ENCODE results near the gene DDX42. TPM values are rescaled to one million over a fixed set of nuclear protein-coding genes. Genes with fewer than 3 reads are reported as not detected.
"Not testable (repeated sequence)": the region's sequence is repeated elsewhere in the genome, so short reads cannot be mapped to it uniquely, and the experiment has no call there.

The DDX42 gene
- total and polyA plus RNA-seq, 2 experiments from 2014 or later, result 31.1 to 79.9 TPM

DNA sequence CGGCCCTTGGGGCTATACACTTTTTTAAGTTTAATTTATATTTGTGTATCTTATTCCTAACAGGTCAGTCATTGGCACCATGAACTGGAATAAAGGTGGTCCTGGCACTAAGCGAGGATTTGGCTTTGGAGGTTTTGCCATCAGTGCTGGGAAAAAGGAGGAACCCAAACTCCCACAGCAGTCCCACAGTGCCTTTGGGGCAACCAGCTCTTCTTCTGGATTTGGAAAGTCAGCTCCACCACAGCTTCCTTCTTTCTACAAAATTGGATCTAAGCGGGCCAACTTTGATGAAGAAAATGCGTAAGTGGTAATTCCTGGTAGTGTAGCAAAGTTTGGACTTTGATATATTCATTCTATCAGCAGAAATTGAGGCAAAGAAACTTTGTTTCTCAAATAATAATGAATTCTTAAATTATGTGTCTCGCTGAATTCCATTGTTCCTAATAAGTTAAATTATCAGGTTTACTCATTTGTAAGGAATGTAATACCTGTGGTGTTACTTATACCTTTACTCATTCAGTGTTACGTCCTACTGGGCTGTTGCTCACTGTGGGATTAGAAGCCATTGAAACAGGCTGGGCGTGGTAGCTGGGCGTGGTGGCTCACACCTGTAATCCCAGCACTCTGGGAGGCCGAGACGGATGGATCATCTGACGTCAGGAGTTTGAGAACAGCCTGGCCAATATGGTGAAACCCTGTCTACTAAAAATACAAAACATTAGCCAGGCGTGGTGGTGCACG lies 13.2 kb downstream of the DDX42 start:
- H3K27ac ChIP-seq, result no peak overlapping the region
- peaks cover 6% of the 10 kb centered on the region for H3K36me3 ChIP-seq (replicated peaks; ENCODE audit: insufficient read depth, low read depth)
- 97% methylated on average over 13 of the region's 13 CpGs for WGBS (ENCODE audit: low lambda C conversion rate, missing lambda C conversion rate)
- no peaks in the 10 kb centered on the region for H3K27me3 ChIP-seq
- no peaks in the 10 kb centered on the region for H3K4me1 ChIP-seq (ENCODE audit: insufficient read depth)
- no peak overlapping the region for H3K4me2 ChIP-seq
- no peak overlapping the region for H2AFZ ChIP-seq
- peaks cover 93% of the 10 kb centered on the region for H3K79me2 ChIP-seq
- H3K4me3 ChIP-seq, result no peak overlapping the region
- no peaks in the 10 kb centered on the region for H3K9me2 ChIP-seq (replicated peaks; ENCODE audit: insufficient read depth)
- DNase-seq (ENCODE audit: low spot score), result no peak
- peaks cover 50% of the 10 kb centered on the region for H4K20me1 ChIP-seq (ENCODE audit: insufficient read depth, poor library complexity, severe bottlenecking)
- H3K9me3 ChIP-seq (ENCODE audit: low read depth), result no peaks in the 10 kb centered on the region
- no peak for TF ChIP-seq EZH2phosphoT487 (IDR thresholded peaks at IDR 0.05; ENCODE audit: low read depth, severe bottlenecking, unreplicated experiment)
- TF ChIP-seq EZH2 (IDR thresholded peaks at IDR 0.05; ENCODE audit: borderline replicate concordance), result no peak
- TF ChIP-seq, protein P1, sequence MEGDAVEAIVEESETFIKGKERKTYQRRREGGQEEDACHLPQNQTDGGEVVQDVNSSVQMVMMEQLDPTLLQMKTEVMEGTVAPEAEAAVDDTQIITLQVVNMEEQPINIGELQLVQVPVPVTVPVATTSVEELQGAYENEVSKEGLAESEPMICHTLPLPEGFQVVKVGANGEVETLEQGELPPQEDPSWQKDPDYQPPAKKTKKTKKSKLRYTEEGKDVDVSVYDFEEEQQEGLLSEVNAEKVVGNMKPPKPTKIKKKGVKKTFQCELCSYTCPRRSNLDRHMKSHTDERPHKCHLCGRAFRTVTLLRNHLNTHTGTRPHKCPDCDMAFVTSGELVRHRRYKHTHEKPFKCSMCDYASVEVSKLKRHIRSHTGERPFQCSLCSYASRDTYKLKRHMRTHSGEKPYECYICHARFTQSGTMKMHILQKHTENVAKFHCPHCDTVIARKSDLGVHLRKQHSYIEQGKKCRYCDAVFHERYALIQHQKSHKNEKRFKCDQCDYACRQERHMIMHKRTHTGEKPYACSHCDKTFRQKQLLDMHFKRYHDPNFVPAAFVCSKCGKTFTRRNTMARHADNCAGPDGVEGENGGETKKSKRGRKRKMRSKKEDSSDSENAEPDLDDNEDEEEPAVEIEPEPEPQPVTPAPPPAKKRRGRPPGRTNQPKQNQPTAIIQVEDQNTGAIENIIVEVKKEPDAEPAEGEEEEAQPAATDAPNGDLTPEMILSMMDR (IDR thresholded peaks at IDR 0.05; ENCODE audit: poor library complexity), result no peak

DNA sequence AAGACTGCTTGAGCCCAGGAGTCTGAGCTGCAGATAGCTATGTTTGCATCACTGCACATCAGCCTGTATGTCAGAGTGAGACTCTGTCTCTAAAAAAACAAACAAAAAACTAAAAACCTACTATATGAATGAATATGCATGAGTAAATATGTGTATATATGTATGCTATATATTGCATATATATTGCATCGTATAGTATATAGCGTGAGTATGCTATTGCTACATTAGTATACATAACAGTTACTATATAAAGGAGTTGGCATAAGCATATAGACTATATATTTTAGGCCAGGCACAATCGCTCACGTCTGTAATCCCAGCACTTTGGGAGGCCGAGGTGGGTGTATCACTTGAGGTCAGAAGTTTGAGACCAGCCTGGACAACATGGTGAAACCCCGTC lies 16.1 kb downstream of the DDX42 start:
- H3K27me3 ChIP-seq, result no peaks in the 10 kb centered on the region
- TF ChIP-seq EZH2phosphoT487 (IDR thresholded peaks at IDR 0.05; ENCODE audit: low read depth, severe bottlenecking, unreplicated experiment) (no peak), EZH2 (IDR thresholded peaks at IDR 0.05; ENCODE audit: borderline replicate concordance) (no peak)
- TF ChIP-seq, protein P1 (IDR thresholded peaks at IDR 0.05; ENCODE audit: poor library complexity), result no peak
- H3K36me3 ChIP-seq (replicated peaks; ENCODE audit: insufficient read depth, low read depth), result peaks cover 6% of the 10 kb centered on the region
- peaks cover 22% of the 10 kb centered on the region for H4K20me1 ChIP-seq (ENCODE audit: insufficient read depth, poor library complexity, severe bottlenecking)
- H2AFZ ChIP-seq, result no peak overlapping the region
- no peak overlapping the region for H3K27ac ChIP-seq
- WGBS (ENCODE audit: low lambda C conversion rate, missing lambda C conversion rate), result 97% methylated on average over 6 of the region's 6 CpGs
- no peaks in the 10 kb centered on the region for H3K4me1 ChIP-seq (ENCODE audit: insufficient read depth)
- DNase-seq (ENCODE audit: low spot score), result no peak
- no peaks in the 10 kb centered on the region for H3K9me3 ChIP-seq (ENCODE audit: low read depth)
- no peaks in the 10 kb centered on the region for H3K9me2 ChIP-seq (replicated peaks; ENCODE audit: insufficient read depth)
- H3K79me2 ChIP-seq, result peaks cover 84% of the 10 kb centered on the region
- no peak overlapping the region for H3K4me3 ChIP-seq
- no peak overlapping the region for H3K4me2 ChIP-seq

DNA sequence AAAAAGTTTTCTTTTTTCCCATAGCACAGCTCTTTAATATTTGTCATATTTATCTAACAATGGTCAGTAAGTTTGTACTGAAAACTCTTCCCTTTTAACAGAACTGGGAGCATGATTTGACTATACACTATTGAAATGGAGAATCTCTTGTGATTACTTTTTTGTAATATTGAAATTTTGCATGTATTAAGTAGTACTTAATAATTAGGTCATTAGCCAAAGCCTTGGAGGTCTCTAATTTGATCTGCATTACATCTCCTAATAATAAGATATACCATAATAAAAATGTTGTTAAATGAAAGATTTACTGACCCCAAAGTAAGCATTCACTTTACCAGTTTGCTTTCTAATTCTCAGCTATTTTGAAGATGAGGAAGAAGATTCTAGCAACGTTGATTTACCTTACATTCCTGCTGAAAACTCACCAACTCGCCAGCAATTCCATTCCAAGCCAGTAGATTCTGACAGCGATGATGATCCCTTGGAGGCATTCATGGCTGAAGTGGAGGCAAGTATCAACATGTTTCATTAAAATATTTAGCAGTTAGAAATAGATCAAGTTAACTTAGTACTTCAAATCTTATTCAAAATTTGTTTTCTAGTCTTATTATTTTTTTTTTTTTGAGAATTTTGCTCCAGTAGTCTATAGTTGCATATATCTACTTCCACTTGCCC lies 18.2 kb downstream of the DDX42 start:
- no peak overlapping the region for H3K4me3 ChIP-seq
- WGBS (ENCODE audit: low lambda C conversion rate, missing lambda C conversion rate), result 92% methylated on average over 3 of the region's 3 CpGs
- H3K4me1 ChIP-seq (ENCODE audit: insufficient read depth), result no peaks in the 10 kb centered on the region
- no peak overlapping the region for H3K27ac ChIP-seq
- H3K79me2 ChIP-seq, result peaks cover 67% of the 10 kb centered on the region
- H3K4me2 ChIP-seq, result no peak overlapping the region
- peaks cover 6% of the 10 kb centered on the region for H3K36me3 ChIP-seq (replicated peaks; ENCODE audit: insufficient read depth, low read depth)
- no peak overlapping the region for H2AFZ ChIP-seq
- no peak for DNase-seq (ENCODE audit: low spot score)
- no peaks in the 10 kb centered on the region for H3K9me2 ChIP-seq (replicated peaks; ENCODE audit: insufficient read depth)
- no peak for TF ChIP-seq EZH2 (IDR thresholded peaks at IDR 0.05; ENCODE audit: borderline replicate concordance)
- no peak for TF ChIP-seq EZH2phosphoT487 (IDR thresholded peaks at IDR 0.05; ENCODE audit: low read depth, severe bottlenecking, unreplicated experiment)
- H3K9me3 ChIP-seq (ENCODE audit: low read depth), result no peaks in the 10 kb centered on the region
- H4K20me1 ChIP-seq (ENCODE audit: insufficient read depth, poor library complexity, severe bottlenecking), result peaks cover 7% of the 10 kb centered on the region
- no peaks in the 10 kb centered on the region for H3K27me3 ChIP-seq

DNA sequence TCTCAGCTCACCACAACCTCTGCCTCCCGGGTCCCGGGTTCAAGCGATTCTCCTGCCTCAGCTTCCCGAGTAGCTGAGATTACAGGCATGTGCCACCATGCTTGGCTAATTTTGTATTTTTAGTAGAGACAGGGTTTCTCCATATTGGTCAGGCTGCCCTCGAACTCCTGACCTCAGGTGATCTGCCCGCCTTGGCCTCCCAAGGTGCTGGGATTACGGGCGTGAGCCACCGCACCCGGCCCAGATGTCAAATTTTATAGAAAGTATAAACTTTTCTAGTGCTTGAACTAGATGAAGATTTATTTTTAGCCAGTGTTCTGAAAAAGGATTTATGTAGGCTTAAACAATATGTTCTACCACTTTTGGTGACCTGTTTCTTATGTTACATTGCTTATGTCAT lies 22.4 kb downstream of the DDX42 start:
- not testable (repeated sequence) for DNase-seq (ENCODE audit: low spot score); H4K20me1 ChIP-seq (ENCODE audit: insufficient read depth, poor library complexity, severe bottlenecking)
- 97% methylated on average over 10 of the region's 10 CpGs for WGBS (ENCODE audit: low lambda C conversion rate, missing lambda C conversion rate)

More for the DNA sequence above, 22.4 kb downstream of the DDX42 start:
- not testable (repeated sequence) for H3K9me2 ChIP-seq (replicated peaks; ENCODE audit: insufficient read depth); H3K27ac ChIP-seq; H3K27me3 ChIP-seq; H3K9me3 ChIP-seq (ENCODE audit: low read depth); H2AFZ ChIP-seq; H3K4me1 ChIP-seq (ENCODE audit: insufficient read depth); H3K4me3 ChIP-seq; H3K4me2 ChIP-seq
- Histone ChIP-seq H3K79me2 (peaks cover 33% of the 10 kb centered on the region), H3K36me3 (replicated peaks; ENCODE audit: insufficient read depth, low read depth) (peaks cover 13% of the 10 kb centered on the region)

All from hepatocyte (in vitro differentiated cells).